ENCODE measurements around the gene OSBP. TPM values are rescaled to one million over a fixed set of nuclear protein-coding genes. Genes with fewer than 3 reads are reported as not detected.

The OSBP gene
- total RNA-seq, 1 experiment from 2014 or later: 43.8 TPM

GRCh38 chr11:59551659-59552521 lies 63.7 kb downstream of the OSBP start:
- no peaks in the 10 kb centered on the region for H3K27me3 ChIP-seq (ENCODE audit: insufficient read depth, low read length)
- peak; percentile 55 for DNase-seq (ENCODE audit: low read depth, low spot score)
- H3K4me1 ChIP-seq (ENCODE audit: control insufficient read depth in 1 of 2, insufficient read depth in 2 of 2, low read length in 2 of 2): peaks cover 42 to 66% of the 10 kb centered on the region in 2 experiments
- RAD21 ChIA-PET (ENCODE audit: low non-redundant PET in 1 of 2, low total read pairs in 2 of 2, uncharacterized antibody in 2 of 2, unreplicated experiment in 2 of 2): no interaction called here
- TF ChIP-seq FOSL1 (IDR thresholded peaks at IDR 0.05; ENCODE audit: low read depth) (0 out of 2 replicates have a peak, but pooled peaks have one; percentile 11), ATF3 (IDR thresholded peaks at IDR 0.05) (peak; percentile 76), JUND (IDR thresholded peaks at IDR 0.05) (no peak), EGR1 (IDR thresholded peaks at IDR 0.05; ENCODE audit: low read depth) (0 out of 2 replicates have a peak, but pooled peaks have one; percentile 9), EZH2 (IDR thresholded peaks at IDR 0.05) (no peak)
- H3K36me3 ChIP-seq (ENCODE audit: control insufficient read depth in 1 of 2, insufficient read depth in 2 of 2, low read length in 2 of 2): no peaks in the 10 kb centered on the region
- H3K79me2 ChIP-seq (ENCODE audit: insufficient read depth, low read length): no peaks in the 10 kb centered on the region
- H3K9me3 ChIP-seq (ENCODE audit: control insufficient read depth in 1 of 2, insufficient read depth in 1 of 2, low read depth in 1 of 2, low read length in 2 of 2): no peaks in the 10 kb centered on the region
- intact Hi-C loops (cut with micrococcal nuclease): loop anchor here (1.0 to 10.0 kb wide), 4 partner anchors 8 to 1887 kb away; partner anchors contain the start of genes STX3 and ZDHHC5
- CTCF ChIA-PET: no interaction called here
- no peak overlapping the region for H2AFZ ChIP-seq (ENCODE audit: low read depth, low read length, poor library complexity, severe bottlenecking)
- peak overlapping the region; percentile 34 to 40; a peak in 3 of 4 replicates for H3K4me3 ChIP-seq (replicated peaks in 1 of 2; ENCODE audit: low read depth in 1 of 2, low read length in 2 of 2)
- H3K9me2 ChIP-seq (ENCODE audit: insufficient read depth): no peaks in the 10 kb centered on the region
- peak overlapping the region; percentile 74; the same call in 1 of the 2 replicates for H3K27ac ChIP-seq (ENCODE audit: low read depth, low read length)
- H3K4me2 ChIP-seq (ENCODE audit: low read length): peak overlapping the region; percentile 59
- BruUV-seq (replicated peaks): no TSS peak
- H3K9ac ChIP-seq (ENCODE audit: low read length): peak overlapping the region; percentile 41
- POLR2A ChIA-PET: no interaction called here
- no peak for ATAC-seq
- no peaks in the 10 kb centered on the region for H4K20me1 ChIP-seq (ENCODE audit: insufficient read depth)

GRCh38 chr11:59550842-59551658 lies 64.5 kb downstream of the OSBP start:
- Histone ChIP-seq H3K9me2 (ENCODE audit: insufficient read depth) (no peaks in the 10 kb centered on the region), H3K79me2 (ENCODE audit: insufficient read depth, low read length) (no peaks in the 10 kb centered on the region), H3K9ac (ENCODE audit: low read length) (peak overlapping the region; percentile 41), H4K20me1 (ENCODE audit: insufficient read depth) (no peaks in the 10 kb centered on the region), H3K27ac (ENCODE audit: low read depth, low read length) (peak overlapping the region; percentile 74), H3K4me2 (ENCODE audit: low read length) (peak overlapping the region; percentile 59), H2AFZ (ENCODE audit: low read depth, low read length, poor library complexity, severe bottlenecking) (peak overlapping the region; percentile 20), H3K27me3 (ENCODE audit: insufficient read depth, low read length) (no peaks in the 10 kb centered on the region), H3K4me1 (ENCODE audit: control insufficient read depth in 1 of 2, insufficient read depth in 2 of 2, low read length in 2 of 2) (peaks cover 42 to 65% of the 10 kb centered on the region in 2 experiments), H3K4me3 (replicated peaks in 1 of 2; ENCODE audit: low read depth in 1 of 2, low read length in 2 of 2) (peak overlapping the region; percentile 34 to 40; a peak in 3 of 4 replicates), H3K36me3 (ENCODE audit: control insufficient read depth in 1 of 2, insufficient read depth in 2 of 2, low read length in 2 of 2) (no peaks in the 10 kb centered on the region), H3K9me3 (ENCODE audit: control insufficient read depth in 1 of 2, insufficient read depth in 1 of 2, low read depth in 1 of 2, low read length in 2 of 2) (no peaks in the 10 kb centered on the region)
- RAD21 ChIA-PET (ENCODE audit: low non-redundant PET in 1 of 2, low total read pairs in 2 of 2, uncharacterized antibody in 2 of 2, unreplicated experiment in 2 of 2): interaction anchor here in 1 of 2 experiments (0.6 kb wide), 1 partner anchor 13 kb away, joined by 7 read pairs; no protein-coding TSS in a partner anchor
- intact Hi-C loops (cut with micrococcal nuclease): loop anchor here (1.0 to 10.0 kb wide), 4 partner anchors 9 to 1886 kb away; partner anchors contain the start of genes STX3 and ZDHHC5
- ATAC-seq: peak; percentile 62
- POLR2A ChIA-PET: interaction anchor here (0.9 kb wide), 1 partner anchor 15 kb away, joined by 5 read pairs; no protein-coding TSS in a partner anchor
- no TSS peak for BruUV-seq (replicated peaks)
- peak; percentile 91 for DNase-seq (ENCODE audit: low read depth, low spot score)
- CTCF ChIA-PET: interaction anchor here (1.3 to 4.7 kb wide), 2 partner anchors 9 to 13 kb away, joined by 3 to 26 read pairs; no protein-coding TSS in a partner anchor
- peak; percentile 65 for TF ChIP-seq ATF3 (IDR thresholded peaks at IDR 0.05)
- TF ChIP-seq YY1 (IDR thresholded peaks at IDR 0.05; ENCODE audit: extremely low read depth, insufficient replicate concordance, low read depth, low read length): peak; percentile 72
- TF ChIP-seq CEBPB (IDR thresholded peaks at IDR 0.05; ENCODE audit: low read depth): peak; percentile 79
- TF ChIP-seq EZH2phosphoT487 (IDR thresholded peaks at IDR 0.05; ENCODE audit: borderline replicate concordance): no peak
- peak; percentile 94 for TF ChIP-seq CBX3 (IDR thresholded peaks at IDR 0.05; ENCODE audit: low read depth)
- TF ChIP-seq ELF1 (IDR thresholded peaks at IDR 0.05; ENCODE audit: borderline replicate concordance, low read depth): no peak
- TF ChIP-seq ZFX (IDR thresholded peaks at IDR 0.05): no peak
- TF ChIP-seq TCF7L2 (IDR thresholded peaks at IDR 0.05; ENCODE audit: borderline replicate concordance, extremely low read depth, insufficient read depth, insufficient read length): peak; percentile 28
- TF ChIP-seq MAX (IDR thresholded peaks at IDR 0.05): peak; percentile 98
- TF ChIP-seq FOSL1 (IDR thresholded peaks at IDR 0.05; ENCODE audit: low read depth): peak; percentile 16; the same call in 1 of the 2 replicates
